Anterior cingulate cortex (tissue), 58 donors: Measurements from ENCODE around the gene ELK3.

Source experiments
- DNase-seq, 58 donors: peaks; one replicate each; lab custom pipeline; 2025; lab: John Stamatoyannopoulos, UW

The ELK3 gene

GRCh38 chr12:96208801-96209549 lies 14.8 kb downstream of the ELK3 start:
- peak in 1 of 58 donors; percentile 28 for DNase-seq

GRCh38 chr12:96210376-96211055 lies 16.3 kb downstream of the ELK3 start:
- DNase-seq, result peak in 1 of 58 donors; percentile 13

- no peak for DNase-seq
Observed at GRCh38 chr12:96211988-96212387, 17.8 kb downstream of the ELK3 start.

GRCh38 chr12:96212456-96213375 lies 18.5 kb downstream of the ELK3 start:
- DNase-seq, result no peak

GRCh38 chr12:96213869-96214268 lies 19.7 kb downstream of the ELK3 start:
- DNase-seq, result no peak

- no peak for DNase-seq
Observed at GRCh38 chr12:96215919-96216273, 21.7 kb downstream of the ELK3 start.

GRCh38 chr12:96218989-96219678 lies 25.0 kb downstream of the ELK3 start:
- DNase-seq, result no peak

- no peak for DNase-seq
Observed at GRCh38 chr12:96219700-96220206, 25.6 kb downstream of the ELK3 start.

- no peak for DNase-seq
Observed at GRCh38 chr12:96220902-96221301, 26.7 kb downstream of the ELK3 start.

- DNase-seq, result no peak
Observed at GRCh38 chr12:96221391-96221790, 27.2 kb downstream of the ELK3 start.

GRCh38 chr12:96223411-96224218 lies 29.4 kb downstream of the ELK3 start:
- DNase-seq, result no peak

GRCh38 chr12:96224219-96224615 lies 30.0 kb downstream of the ELK3 start:
- DNase-seq, result no peak

GRCh38 chr12:96225044-96225855 lies 31.1 kb downstream of the ELK3 start:
- DNase-seq, result peak in 2 of 58 donors; percentile 5 to 49

GRCh38 chr12:96225994-96226399 lies 31.8 kb downstream of the ELK3 start:
- no peak for DNase-seq

GRCh38 chr12:96226401-96226800 lies 32.2 kb downstream of the ELK3 start:
- no peak for DNase-seq

- no peak for DNase-seq
Observed at GRCh38 chr12:96226801-96227348, 32.7 kb downstream of the ELK3 start.

- DNase-seq, result no peak
Observed at GRCh38 chr12:96227365-96228106, 33.4 kb downstream of the ELK3 start.
